Activated naive CD4-positive, alpha-beta T cell treated with anti-CD3 and anti-CD28 coated beads for 36 hours (primary cell): Measurements from ENCODE around the gene SPHK2. TPM values are rescaled to one million over a fixed set of nuclear protein-coding genes. Genes with fewer than 3 reads are reported as not detected.
"Not testable (repeated sequence)": the region's sequence is repeated elsewhere in the genome, so short reads cannot be mapped to it uniquely, and the experiment has no call there.

Source experiments
- CTCF ChIA-PET: fragments of 350-600 bp; sonication (Branson Sonifier 250); formaldehyde crosslinking; loops from one replicate; lab custom pipeline; 2021; ENCODE audit warnings: antibody characterized with exemption; lab: Charles Lee
- DNase-seq: peaks from one replicate; pipeline ENCODE4 v3.0.0-alpha.2; 2020
- H3K27ac Mint-ChIP-seq: one replicate; pipeline ENCODE4 v1.8.0; 2021; ENCODE audit warnings: mild to moderate bottlenecking, mixed read lengths
- H3K27me3 Mint-ChIP-seq: one replicate; pipeline ENCODE4 v1.8.0; 2021; ENCODE audit warnings: low read depth, mixed read lengths
- H3K36me3 Mint-ChIP-seq: one replicate; pipeline ENCODE4 v1.8.0; 2021; ENCODE audit warnings: low read depth, mixed read lengths
- H3K4me1 Mint-ChIP-seq: one replicate; pipeline ENCODE4 v1.8.0; 2021; ENCODE audit warnings: low read depth, mixed read lengths
- H3K4me3 Mint-ChIP-seq: one replicate; pipeline ENCODE4 v1.8.0; 2021; ENCODE audit warnings: mild to moderate bottlenecking, moderate library complexity, mixed read lengths
- H3K9me3 Mint-ChIP-seq: one replicate; pipeline ENCODE4 v1.8.0; 2021; ENCODE audit warnings: mixed read lengths
- intact Hi-C: fragments of 100-400 bp; cut with micrococcal nuclease; formaldehyde crosslinking; loops from one replicate; pipeline ENCODE4 v1.15.1; 2023
- total RNA-seq, 2 experiments: library from RNA; stranded (reverse); gene quantifications; one replicate each; pipeline ENCODE4 v1.2.3, GENCODE V29; 2021

Gene SPHK2
- total RNA-seq, 2 experiments from 2014 or later = 20.1 to 20.6 TPM

DNA sequence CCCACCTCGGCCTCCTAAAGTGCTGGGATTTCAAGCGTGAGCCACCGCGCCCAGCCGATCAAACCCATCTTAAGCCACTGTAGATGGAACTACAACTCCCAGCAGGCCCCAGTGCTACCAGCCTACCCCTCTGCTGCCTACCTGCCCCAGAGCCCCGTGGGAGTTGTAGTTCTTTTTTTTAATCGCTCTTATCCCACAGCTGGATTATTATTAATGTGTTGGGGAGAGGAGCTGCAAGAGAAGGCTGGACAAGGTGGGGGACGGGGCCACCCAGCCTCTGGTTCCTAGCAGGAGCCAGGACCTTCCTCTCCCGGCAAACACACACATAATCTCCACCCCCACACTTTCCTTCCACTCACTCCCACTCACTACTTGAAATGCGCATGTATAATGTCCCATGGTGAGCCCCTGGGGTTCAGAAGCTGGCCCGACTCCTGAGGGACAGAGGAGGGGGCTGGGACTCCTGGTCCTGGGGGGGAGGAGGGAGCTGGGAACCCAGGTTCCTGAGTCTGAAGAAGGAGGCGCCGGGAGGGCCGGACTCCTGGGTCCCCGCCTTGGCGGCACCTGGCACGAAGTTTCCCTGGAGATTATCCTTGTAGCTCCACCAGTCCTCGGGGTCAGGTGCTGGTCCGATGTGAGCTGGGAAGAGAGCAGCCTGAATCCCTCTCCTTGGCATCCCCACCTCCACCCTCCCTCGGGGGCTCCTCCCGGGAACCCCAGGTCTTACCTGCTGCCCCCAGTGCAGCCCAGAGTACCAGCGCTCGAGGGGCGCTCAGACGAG lies 25.7 kb downstream of the SPHK2 start:
- H3K36me3 Mint-ChIP-seq = no peaks in the 10 kb centered on the region
- peaks cover 31% of the 10 kb centered on the region for H3K4me1 Mint-ChIP-seq
- CTCF ChIA-PET = interaction anchor here (0.9 to 2.6 kb wide), 11 partner anchors 11 to 255 kb away, joined by 3 to 17 read pairs (median 4); partner anchors contain the start of genes FUT2 and NUCB1
- H3K27ac Mint-ChIP-seq = no peak overlapping the region
- H3K4me3 Mint-ChIP-seq = peak overlapping the region; percentile 78
- no peaks in the 10 kb centered on the region for H3K9me3 Mint-ChIP-seq
- DNase-seq = peak; percentile 86
- intact Hi-C loops = loop anchor here (5.0 kb wide), 1 partner anchor 347 kb away; the partner anchor contains the start of genes GYS1 and RUVBL2
- H3K27me3 Mint-ChIP-seq = no peaks in the 10 kb centered on the region

- peak overlapping the region; percentile 78 for H3K4me3 Mint-ChIP-seq
- intact Hi-C loops = loop anchor here (5.0 kb wide), 1 partner anchor 347 kb away; the partner anchor contains the start of genes GYS1 and RUVBL2
- H3K27me3 Mint-ChIP-seq = no peaks in the 10 kb centered on the region
- no peaks in the 10 kb centered on the region for H3K9me3 Mint-ChIP-seq
- peaks cover 31% of the 10 kb centered on the region for H3K4me1 Mint-ChIP-seq
- H3K27ac Mint-ChIP-seq = peak overlapping the region; percentile 80
- DNase-seq = peak; percentile 19
- H3K36me3 Mint-ChIP-seq = no peaks in the 10 kb centered on the region
- CTCF ChIA-PET = interaction anchor here (0.9 to 2.6 kb wide), 11 partner anchors 10 to 255 kb away, joined by 3 to 17 read pairs (median 4); partner anchors contain the start of genes FUT2 and NUCB1
These were observed 26.3 kb downstream of the SPHK2 start for GRCh38 chr19:48645620-48646000.

DNA sequence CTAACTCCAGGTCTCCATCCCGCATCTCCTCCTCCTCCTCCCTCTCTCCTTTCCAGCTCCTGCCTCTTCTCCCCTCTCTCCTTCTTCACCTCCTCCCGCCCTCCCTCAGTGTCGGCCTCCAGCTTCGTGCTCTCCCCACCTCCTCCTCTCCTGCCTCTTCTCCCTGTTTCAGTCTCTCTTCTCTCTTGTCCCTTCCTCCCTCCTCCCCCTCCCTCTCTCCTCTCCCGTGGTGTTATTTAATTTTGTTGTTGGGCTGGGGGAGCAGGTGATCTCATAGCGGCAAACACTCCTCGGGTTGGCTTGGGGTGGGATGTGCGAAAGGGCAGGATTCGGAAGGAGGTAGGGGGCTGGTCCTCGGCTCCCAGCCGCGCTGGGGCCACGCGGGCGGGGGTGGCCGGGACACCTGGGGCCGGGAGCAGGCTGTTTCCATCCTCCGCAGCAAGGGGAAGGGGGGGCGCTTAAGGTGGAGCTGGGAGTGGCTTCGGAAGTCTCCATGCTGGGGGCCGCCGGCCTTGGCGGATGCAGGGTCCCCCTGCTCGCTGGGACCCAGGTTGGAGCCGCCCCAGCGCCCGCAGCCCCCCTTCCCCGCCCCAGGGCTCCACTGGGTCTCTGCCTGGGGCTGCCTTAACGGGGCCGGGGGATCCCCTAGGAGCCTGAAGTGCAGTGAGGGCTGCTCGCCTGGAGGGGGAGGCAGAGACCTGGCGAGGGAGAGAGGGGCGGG lies 26.9 kb downstream of the SPHK2 start, which contains the start of gene CA11:
CA11 (minus strand) TSS at position 187 of the 721 bp plus-strand sequence. CDS start 555 bp downstream, outside the sequence.
- Mint-ChIP-seq H3K4me1 (peaks cover 31% of the 10 kb centered on the region), H3K27me3 (no peaks in the 10 kb centered on the region), H3K27ac (peak within 1 kb of the TSS; percentile 80), H3K36me3 (no peaks in the 10 kb centered on the region), H3K9me3 (no peaks in the 10 kb centered on the region), H3K4me3 (peak within 1 kb of the TSS; percentile 78)
- CTCF ChIA-PET = interaction anchor here (0.9 to 2.6 kb wide), 10 partner anchors 10 to 254 kb away, joined by 3 to 17 read pairs (median 4); partner anchors contain the start of genes FUT2 and NUCB1
- DNase-seq = peak; percentile 95
- intact Hi-C loops = loop anchor here (1.0 to 5.0 kb wide), 10 partner anchors 9 to 346 kb away; partner anchors contain the start of genes DBP, GYS1 and RUVBL2

DNA sequence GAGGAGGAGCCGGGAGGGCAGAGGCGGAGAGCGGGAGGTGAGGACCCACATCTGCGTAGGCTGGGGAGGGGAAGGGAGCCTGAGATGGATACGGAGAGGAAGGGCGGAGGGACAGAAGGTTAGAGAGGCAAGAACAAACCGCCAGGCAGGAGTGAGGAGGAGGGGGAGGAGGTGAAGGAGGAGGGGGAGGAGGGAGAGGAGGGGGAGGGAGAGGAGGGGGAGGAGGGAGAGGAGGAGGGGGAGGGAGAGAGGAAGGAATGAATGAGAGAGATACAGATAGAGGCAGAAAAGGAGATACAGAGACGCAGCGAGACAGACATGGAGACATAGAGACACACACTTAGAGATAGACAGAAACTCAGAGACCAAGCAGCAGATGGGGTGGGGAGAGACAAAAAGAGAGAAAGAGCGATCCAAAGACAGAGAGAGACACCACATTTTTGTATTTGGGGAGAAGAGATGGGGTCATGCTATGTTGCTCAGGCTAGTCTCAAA lies 27.5 kb downstream of the SPHK2 start:
- intact Hi-C loops = loop anchor here (1.0 to 5.0 kb wide), 10 partner anchors 9 to 346 kb away; partner anchors contain the start of genes DBP, GYS1 and RUVBL2
- Mint-ChIP-seq H3K36me3 (no peaks in the 10 kb centered on the region), H3K27me3 (no peaks in the 10 kb centered on the region), H3K9me3 (no peaks in the 10 kb centered on the region), H3K27ac (no peak overlapping the region), H3K4me3 (peak overlapping the region; percentile 78), H3K4me1 (peaks cover 31% of the 10 kb centered on the region)
- CTCF ChIA-PET = interaction anchor here (0.9 to 2.6 kb wide), 3 partner anchors 28 to 149 kb away, joined by 3 to 17 read pairs (median 6); no protein-coding TSS in a partner anchor
- DNase-seq = no peak

GRCh38 chr19:48648134-48648533 lies 28.8 kb downstream of the SPHK2 start:
- Mint-ChIP-seq H3K36me3 (no peaks in the 10 kb centered on the region), H3K27ac (peak overlapping the region; percentile 27), H3K9me3 (no peaks in the 10 kb centered on the region), H3K4me1 (peaks cover 32% of the 10 kb centered on the region), H3K4me3 (no peak overlapping the region), H3K27me3 (no peaks in the 10 kb centered on the region)
- CTCF ChIA-PET = interaction anchor here (0.7 kb wide), 1 partner anchor 39 kb away, joined by 4 read pairs; no protein-coding TSS in a partner anchor
- intact Hi-C loops = loop anchor here (5.0 kb wide), 1 partner anchor 344 kb away; the partner anchor contains the start of genes GYS1 and RUVBL2
- no peak for DNase-seq

DNA sequence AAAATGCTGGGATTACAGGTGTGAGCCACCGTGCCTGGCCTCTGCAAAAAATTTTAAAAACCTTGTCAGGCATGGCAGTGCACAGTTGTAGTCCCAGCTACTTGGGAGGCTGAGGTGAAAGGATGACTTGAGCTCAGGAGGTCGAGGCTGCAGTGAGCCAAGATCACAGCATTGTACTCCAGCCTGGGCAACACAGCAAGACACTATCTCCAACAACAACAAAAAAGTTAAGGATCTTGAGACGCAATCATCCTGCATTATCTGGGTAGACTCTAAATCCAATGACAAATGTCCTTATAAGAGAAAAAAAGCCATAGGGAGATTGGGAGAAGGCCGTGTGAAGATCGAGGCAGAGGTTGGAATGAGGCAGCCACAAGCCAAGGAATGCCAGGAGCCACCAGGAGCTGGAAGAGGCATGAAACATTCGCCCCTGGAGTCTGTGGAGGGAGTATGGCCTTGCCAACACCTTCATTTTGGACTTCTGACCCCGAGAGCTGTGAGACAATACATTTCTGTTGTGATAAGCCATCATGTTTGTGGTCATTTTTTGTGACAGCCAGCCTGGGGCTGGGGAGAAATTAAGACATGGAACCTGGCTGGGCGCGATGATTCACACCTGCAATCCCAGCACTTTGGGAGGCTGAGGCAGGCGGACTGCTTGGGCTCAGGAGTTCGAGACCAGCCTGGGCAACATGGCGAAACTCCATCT lies 31.8 kb downstream of the SPHK2 start:
- Mint-ChIP-seq H3K4me1 (peaks cover 19% of the 10 kb centered on the region), H3K4me3 (no peak overlapping the region), H3K27ac (no peak overlapping the region), H3K27me3 (no peaks in the 10 kb centered on the region), H3K9me3 (no peaks in the 10 kb centered on the region), H3K36me3 (no peaks in the 10 kb centered on the region)
- CTCF ChIA-PET = interaction anchor here (0.7 kb wide), 2 partner anchors 90 to 483 kb away, joined by 3 to 5 read pairs; no protein-coding TSS in a partner anchor
- intact Hi-C loops = no loop called here
- DNase-seq = no peak

DNA sequence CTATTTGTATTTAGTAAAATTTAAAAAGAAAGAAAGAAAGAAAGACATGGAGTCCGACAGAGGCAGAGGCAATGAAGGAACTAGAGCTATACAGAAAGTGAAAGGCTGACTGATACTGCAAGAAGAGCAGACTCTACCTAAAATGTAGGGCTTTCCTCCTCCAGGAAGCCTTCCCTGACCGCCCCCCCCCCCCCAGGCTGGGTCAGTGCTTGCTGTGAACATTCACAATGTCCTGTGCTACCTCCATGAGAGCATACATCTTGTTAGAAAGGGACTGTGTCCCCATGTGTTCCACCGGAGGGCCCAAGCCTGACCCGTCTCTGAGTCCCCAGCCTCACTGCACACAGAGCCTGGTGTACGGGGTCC lies 32.4 kb downstream of the SPHK2 start:
- intact Hi-C loops = no loop called here
- Mint-ChIP-seq H3K27me3 (no peaks in the 10 kb centered on the region), H3K9me3 (no peaks in the 10 kb centered on the region), H3K27ac (no peak overlapping the region), H3K36me3 (no peaks in the 10 kb centered on the region), H3K4me3 (no peak overlapping the region), H3K4me1 (peaks cover 19% of the 10 kb centered on the region)
- DNase-seq = no peak
- CTCF ChIA-PET = interaction anchor here (0.7 kb wide), 2 partner anchors 89 to 482 kb away, joined by 3 to 5 read pairs; no protein-coding TSS in a partner anchor

- Mint-ChIP-seq H3K4me3 (no peak overlapping the region), H3K27me3 (no peaks in the 10 kb centered on the region), H3K27ac (no peak overlapping the region), H3K36me3 (no peaks in the 10 kb centered on the region), H3K4me1 (peaks cover 5% of the 10 kb centered on the region), H3K9me3 (no peaks in the 10 kb centered on the region)
- intact Hi-C loops = no loop called here
- DNase-seq = no peak
- CTCF ChIA-PET = no interaction called here
These were observed 35.2 kb downstream of the SPHK2 start for GRCh38 chr19:48654299-48655059.

DNA sequence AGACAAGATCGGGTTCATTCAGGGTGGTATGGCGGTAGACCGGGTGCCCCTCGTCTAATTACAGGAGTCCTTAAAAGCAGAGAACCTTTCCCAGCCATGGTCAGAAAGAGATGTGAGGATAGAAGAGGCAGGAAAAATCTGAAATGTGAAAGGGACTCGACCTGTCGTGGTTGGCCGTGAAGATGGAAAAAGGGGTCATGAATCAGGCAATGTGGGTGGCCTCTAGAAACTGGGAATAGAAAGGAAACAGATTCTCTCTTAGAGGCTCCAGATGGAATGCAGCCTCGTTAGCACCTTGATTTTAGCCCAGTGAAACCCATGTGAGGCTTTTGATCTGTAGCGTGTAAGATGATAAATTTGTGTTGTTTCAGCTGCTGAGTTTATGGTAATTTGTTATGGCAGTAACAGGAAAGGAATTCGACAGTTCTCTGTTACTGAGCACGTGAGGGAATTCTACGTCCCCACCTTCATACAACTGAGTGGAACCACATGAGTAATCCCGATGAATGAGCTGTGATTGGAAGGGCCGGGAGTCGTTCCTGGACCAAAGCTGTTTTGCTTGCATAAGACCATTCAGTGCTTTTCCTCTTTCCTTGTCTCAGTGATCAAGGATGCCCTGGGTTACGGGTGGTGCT lies 37.7 kb downstream of the SPHK2 start:
- intact Hi-C loops = no loop called here
- Mint-ChIP-seq H3K4me1 (peaks cover 10% of the 10 kb centered on the region), H3K27ac (no peak overlapping the region), H3K27me3 (no peaks in the 10 kb centered on the region), H3K9me3 (no peaks in the 10 kb centered on the region), H3K4me3 (no peak overlapping the region), H3K36me3 (no peaks in the 10 kb centered on the region)
- CTCF ChIA-PET = no interaction called here
- no peak for DNase-seq

DNA sequence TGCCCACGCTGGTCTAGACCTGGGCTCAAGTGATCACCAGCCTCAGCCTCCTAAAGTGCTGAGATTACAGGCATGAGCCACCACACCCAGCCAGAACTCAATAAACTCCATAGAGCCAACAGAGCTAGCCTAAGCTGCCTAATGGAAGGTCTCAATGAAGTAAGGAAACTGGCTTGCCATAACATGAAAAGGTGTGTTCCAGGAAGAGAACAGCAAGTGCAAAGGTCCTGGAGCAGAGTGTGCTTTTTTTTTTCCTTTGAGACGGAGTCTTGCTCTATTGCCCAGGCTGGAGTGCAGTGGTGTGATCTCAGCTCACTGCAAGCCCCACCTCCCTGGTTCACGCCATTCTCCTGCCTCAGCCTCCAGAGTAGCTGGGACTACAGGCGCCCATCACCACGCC lies 38.5 kb downstream of the SPHK2 start:
- H3K27ac Mint-ChIP-seq, H3K9me3 Mint-ChIP-seq, H3K4me3 Mint-ChIP-seq, CTCF ChIA-PET, H3K27me3 Mint-ChIP-seq, DNase-seq, H3K36me3 Mint-ChIP-seq, intact Hi-C loops, H3K4me1 Mint-ChIP-seq: not testable (repeated sequence)
